ENCODE results near the gene PCBP1.
A peak's percentile ranks its signal among the peaks of the same experiment; 100 is the strongest.

The PCBP1 gene

DNA sequence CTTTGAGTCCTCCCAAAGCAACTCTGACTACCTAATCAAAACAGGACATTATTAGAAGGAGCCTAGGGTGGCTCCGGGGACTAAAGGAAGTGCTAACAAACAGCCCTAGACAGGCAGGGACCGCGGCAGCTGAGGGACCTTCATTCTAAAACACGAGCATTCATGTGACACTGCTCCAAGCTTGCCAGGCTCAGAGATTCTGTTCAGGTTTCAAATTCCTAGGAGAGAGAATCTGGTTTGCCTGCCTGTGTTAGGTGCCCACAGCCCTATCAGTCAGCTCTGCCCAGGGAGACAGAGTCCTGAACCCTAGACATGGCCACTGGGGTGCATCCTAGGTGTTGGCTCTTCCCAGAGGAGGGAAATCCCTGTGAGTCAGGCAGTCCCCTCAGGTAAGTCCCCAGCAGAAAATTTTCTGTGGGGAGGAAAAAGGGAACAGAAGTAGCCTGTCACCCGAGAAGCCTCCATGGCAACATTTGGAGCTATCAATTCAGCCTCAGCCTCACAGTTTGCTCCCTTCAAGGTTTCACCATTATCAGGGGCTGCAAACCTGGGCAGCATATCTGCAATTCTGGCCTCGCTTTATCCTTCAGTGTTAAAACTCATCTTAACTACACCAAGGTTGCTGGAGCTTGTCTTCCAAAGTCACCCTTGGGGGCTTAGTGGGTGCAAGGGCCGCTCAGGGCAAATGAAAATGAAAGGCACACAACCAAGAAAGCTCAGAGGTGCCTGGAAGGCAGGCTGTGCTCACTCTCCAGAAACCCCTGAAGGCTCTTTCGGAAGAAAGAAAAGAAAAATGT, 28.6 kb downstream of the PCBP1 start:
- Histone ChIP-seq H3K36me3 (no peaks in the 10 kb centered on the region), H3K27me3 (no peaks in the 10 kb centered on the region), H3K4me1 (ENCODE audit: control insufficient read depth in 1 of 2, insufficient read depth in 1 of 2, low read depth in 1 of 2, low read length in 1 of 2) (peaks cover 22 to 39% of the 10 kb centered on the region in 2 experiments), H3K27ac (peak overlapping the region; percentile 55), H3K4me3 (ENCODE audit: low read depth in 1 of 2, low read length in 1 of 2) (no peak overlapping the region), H3K9me3 (no peaks in the 10 kb centered on the region)
- TF ChIP-seq, protein P1, sequence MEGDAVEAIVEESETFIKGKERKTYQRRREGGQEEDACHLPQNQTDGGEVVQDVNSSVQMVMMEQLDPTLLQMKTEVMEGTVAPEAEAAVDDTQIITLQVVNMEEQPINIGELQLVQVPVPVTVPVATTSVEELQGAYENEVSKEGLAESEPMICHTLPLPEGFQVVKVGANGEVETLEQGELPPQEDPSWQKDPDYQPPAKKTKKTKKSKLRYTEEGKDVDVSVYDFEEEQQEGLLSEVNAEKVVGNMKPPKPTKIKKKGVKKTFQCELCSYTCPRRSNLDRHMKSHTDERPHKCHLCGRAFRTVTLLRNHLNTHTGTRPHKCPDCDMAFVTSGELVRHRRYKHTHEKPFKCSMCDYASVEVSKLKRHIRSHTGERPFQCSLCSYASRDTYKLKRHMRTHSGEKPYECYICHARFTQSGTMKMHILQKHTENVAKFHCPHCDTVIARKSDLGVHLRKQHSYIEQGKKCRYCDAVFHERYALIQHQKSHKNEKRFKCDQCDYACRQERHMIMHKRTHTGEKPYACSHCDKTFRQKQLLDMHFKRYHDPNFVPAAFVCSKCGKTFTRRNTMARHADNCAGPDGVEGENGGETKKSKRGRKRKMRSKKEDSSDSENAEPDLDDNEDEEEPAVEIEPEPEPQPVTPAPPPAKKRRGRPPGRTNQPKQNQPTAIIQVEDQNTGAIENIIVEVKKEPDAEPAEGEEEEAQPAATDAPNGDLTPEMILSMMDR (IDR thresholded peaks at IDR 0.05): no peak

DNA sequence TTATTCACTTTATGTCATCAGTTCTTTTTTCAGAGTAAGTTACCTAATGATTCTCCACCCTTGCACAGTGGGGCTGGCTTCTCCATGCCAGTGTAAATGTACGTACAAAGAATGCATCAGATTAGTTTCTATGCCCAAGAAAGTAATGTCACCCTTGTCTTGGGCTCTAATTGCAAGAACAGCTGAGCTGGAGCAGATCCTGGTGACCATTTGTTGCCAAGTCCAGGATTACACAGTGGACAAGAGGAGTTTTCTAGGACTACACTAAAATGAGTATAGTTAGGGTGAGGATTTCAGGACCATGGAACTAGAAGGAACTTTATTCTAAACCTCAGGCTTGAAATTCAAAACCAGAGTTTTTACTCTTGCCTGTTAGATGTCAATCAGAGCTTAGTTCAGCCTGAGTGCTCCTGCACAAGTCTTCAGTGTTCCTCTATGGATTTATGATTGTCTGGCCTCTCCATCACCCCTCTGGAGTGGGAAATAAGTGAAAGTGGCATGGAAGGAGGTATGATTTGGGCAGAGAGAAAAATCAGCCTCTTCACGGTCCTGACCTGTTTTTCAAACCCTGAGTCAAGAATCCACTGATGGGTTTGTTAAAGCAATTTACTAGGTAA, 29.8 kb downstream of the PCBP1 start:
- Histone ChIP-seq H3K9me3 (no peaks in the 10 kb centered on the region), H3K4me1 (ENCODE audit: control insufficient read depth in 1 of 2, insufficient read depth in 1 of 2, low read depth in 1 of 2, low read length in 1 of 2) (peaks cover 21 to 39% of the 10 kb centered on the region in 2 experiments), H3K27ac (no peak overlapping the region), H3K4me3 (ENCODE audit: low read depth in 1 of 2, low read length in 1 of 2) (no peak overlapping the region), H3K27me3 (no peaks in the 10 kb centered on the region), H3K36me3 (no peaks in the 10 kb centered on the region)
- TF ChIP-seq, protein P1 (IDR thresholded peaks at IDR 0.05): no peak

DNA sequence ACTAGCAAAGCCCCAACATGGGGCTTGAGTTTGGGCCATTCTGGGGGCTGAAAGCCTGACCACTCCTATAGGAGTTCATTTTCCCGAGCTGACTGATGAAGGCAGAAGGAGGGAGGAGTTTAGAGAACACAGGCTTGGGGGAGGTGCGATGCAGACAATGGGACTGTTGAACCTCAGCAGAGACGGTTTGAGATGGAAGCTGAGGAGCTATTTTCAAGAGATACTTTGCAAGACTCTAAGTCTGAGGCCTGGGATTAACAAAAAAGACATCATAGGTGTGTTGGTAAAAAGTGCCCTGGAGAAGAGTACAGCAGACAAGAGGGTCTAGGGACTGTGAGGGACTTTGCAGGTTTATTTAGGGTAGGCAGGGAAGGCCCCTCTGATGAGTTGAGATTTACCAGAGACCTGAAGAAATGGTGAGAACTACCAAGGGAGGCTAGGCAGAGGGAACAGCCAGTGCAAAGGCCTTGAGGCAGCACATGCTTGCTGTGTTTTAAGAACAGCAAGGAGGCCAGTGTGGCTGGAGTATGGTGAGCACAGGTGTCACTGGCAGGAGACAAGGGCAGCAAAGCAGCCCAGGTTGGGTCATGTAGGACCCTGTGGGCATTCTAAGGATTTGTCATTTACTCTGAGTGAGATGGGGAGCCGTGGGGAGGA, 31.6 kb downstream of the PCBP1 start:
- H3K27ac ChIP-seq: peak overlapping the region; percentile 19
- TF ChIP-seq, protein P1 (IDR thresholded peaks at IDR 0.05): no peak
- H3K4me3 ChIP-seq (ENCODE audit: low read depth in 1 of 2, low read length in 1 of 2): no peak overlapping the region
- no peaks in the 10 kb centered on the region for H3K9me3 ChIP-seq
- H3K4me1 ChIP-seq (ENCODE audit: control insufficient read depth in 1 of 2, insufficient read depth in 1 of 2, low read depth in 1 of 2, low read length in 1 of 2): peaks cover 38 to 53% of the 10 kb centered on the region in 2 experiments
- H3K36me3 ChIP-seq: no peaks in the 10 kb centered on the region
- no peaks in the 10 kb centered on the region for H3K27me3 ChIP-seq

DNA sequence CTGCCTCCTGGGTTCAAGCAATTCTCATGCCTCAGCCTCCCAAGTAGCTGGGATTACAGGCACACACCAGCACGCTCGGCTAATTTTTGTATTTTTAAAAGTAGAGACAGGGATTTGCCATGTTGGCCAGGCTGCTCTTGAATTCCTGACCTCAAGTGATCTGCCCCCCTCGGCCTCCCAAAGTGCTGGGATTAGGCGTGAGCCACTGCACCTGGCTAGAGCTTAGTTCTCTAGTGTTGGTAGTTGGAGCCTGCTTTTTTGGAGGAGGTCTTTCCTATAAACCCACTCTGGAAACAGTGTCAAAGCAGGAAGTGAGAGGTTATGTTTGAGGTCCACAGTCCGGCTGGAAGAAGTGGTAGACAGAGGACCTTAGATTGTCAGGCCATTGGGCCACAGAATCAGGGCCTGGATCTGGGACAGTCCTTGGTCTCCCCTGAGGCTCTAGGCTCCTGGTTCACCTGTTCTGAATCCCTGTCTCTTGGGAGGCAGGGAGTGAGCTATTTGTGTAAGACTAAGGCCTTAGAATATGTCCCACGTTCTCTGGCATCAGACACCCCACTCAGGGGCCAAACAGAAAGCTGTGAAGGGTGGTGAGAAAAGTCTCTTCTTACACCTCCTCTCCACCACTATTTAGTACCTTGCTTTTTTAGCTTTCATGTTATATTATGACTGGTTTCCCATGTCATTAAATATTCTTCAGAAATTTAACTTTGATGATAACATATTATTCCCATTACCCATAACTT, 34.5 kb downstream of the PCBP1 start:
- TF ChIP-seq, protein P1 (IDR thresholded peaks at IDR 0.05): no peak
- peaks cover 60 to 61% of the 10 kb centered on the region in 2 experiments for H3K4me1 ChIP-seq (ENCODE audit: control insufficient read depth in 1 of 2, insufficient read depth in 1 of 2, low read depth in 1 of 2, low read length in 1 of 2)
- no peaks in the 10 kb centered on the region for H3K36me3 ChIP-seq
- no peaks in the 10 kb centered on the region for H3K27me3 ChIP-seq
- no peak overlapping the region for H3K4me3 ChIP-seq (ENCODE audit: low read depth in 1 of 2, low read length in 1 of 2)
- peak overlapping the region; percentile 99 for H3K27ac ChIP-seq
- H3K9me3 ChIP-seq: no peaks in the 10 kb centered on the region

DNA sequence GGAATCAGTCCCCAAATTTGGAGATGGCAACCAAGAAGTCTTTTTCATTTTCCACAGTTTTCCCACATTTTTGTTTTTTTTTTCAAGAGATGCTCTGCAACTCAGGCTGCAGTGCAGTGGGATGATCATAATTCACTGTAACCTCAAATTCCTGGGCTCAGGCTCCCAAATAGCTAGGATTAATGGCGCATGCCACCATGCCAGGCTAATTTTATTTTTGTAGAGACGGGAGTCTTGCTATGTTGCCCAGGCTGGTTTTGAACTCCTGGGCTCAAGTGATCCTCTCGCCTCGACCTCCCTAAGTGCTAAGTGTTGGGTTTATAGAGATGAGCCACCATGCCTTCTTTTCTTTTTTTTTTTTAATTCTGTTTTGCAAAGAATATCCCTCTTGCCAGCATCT, 35.2 kb downstream of the PCBP1 start:
- Histone ChIP-seq H3K4me1 (ENCODE audit: control insufficient read depth in 1 of 2, insufficient read depth in 1 of 2, low read depth in 1 of 2, low read length in 1 of 2) (peaks cover 65% of the 10 kb centered on the region in 2 experiments), H3K27me3 (no peaks in the 10 kb centered on the region)

More for the DNA sequence above, 35.2 kb downstream of the PCBP1 start:
- H3K36me3 ChIP-seq: no peaks in the 10 kb centered on the region
- no peaks in the 10 kb centered on the region for H3K9me3 ChIP-seq
- H3K4me3 ChIP-seq (ENCODE audit: low read depth in 1 of 2, low read length in 1 of 2): no peak overlapping the region
- TF ChIP-seq, protein P1 (IDR thresholded peaks at IDR 0.05): no peak
- peak overlapping the region; percentile 99 for H3K27ac ChIP-seq

Data from neutrophil (primary cell).